Retinal pigment epithelial cell (primary cell): Measurements from ENCODE around the gene TMEM151B.

ENCODE experiments used
- DNase-seq: peaks from one replicate; pipeline ENCODE4 v3.0.0-alpha.2; 2010; ENCODE audit warnings: low read depth
- H3K4me3 ChIP-seq: 2 replicates; pipeline ENCODE4 v1.5.1; 2011; ENCODE audit warnings: mild to moderate bottlenecking, low read length, control low read depth, moderate library complexity
- CTCF ChIP-seq: conservative IDR thresholded peaks from 2 replicates; pipeline ENCODE4 v1.5.1; 2011; ENCODE audit warnings: low read depth, low read length, control low read depth, inconsistent platforms

The TMEM151B gene

GRCh38 chr6:44264154-44265006 is 5.9 kb upstream of the TMEM151B start:
- no peak for TF ChIP-seq CTCF
- H3K4me3 ChIP-seq = peak overlapping the region; percentile 75
- DNase-seq = no peak

- H3K4me3 ChIP-seq = peak within 1 kb of the TSS; percentile 75
- no peak for DNase-seq
- TF ChIP-seq CTCF = peak; percentile 47
Measured at GRCh38 chr6:44265007-44265721, 5.1 kb upstream of the TMEM151B start, which contains the start of gene NFKBIE. Gene NFKBIE, minus strand, starts transcription at chr6:44265551. Its CDS starts 205 bp downstream, at chr6:44265346.

- DNase-seq = no peak
- H3K4me3 ChIP-seq = peak overlapping the region; percentile 75
- no peak for TF ChIP-seq CTCF
Measured at GRCh38 chr6:44265722-44266233, 4.5 kb upstream of the TMEM151B start.

- no peak for TF ChIP-seq CTCF
- DNase-seq = no peak
- no peak overlapping the region for H3K4me3 ChIP-seq
Measured at GRCh38 chr6:44266347-44266746, 3.9 kb upstream of the TMEM151B start.

GRCh38 chr6:44267252-44267651 is 3.0 kb upstream of the TMEM151B start:
- no peak for TF ChIP-seq CTCF
- no peak overlapping the region for H3K4me3 ChIP-seq
- no peak for DNase-seq

- H3K4me3 ChIP-seq = no peak overlapping the region
- peak; percentile 99 for TF ChIP-seq CTCF
- DNase-seq = no peak
Measured at GRCh38 chr6:44268095-44268628, 2.1 kb upstream of the TMEM151B start.
